PC-9 (cell line): ENCODE measurements around the gene BTRC.

ENCODE experiments used
- EZH2 ChIP-seq: fragments of 200-600 bp; sonication (generic); IDR thresholded peaks from 2 replicates; pipeline ENCODE4 v1.8.0; 2017; ENCODE audit warnings: antibody characterized with exemption, low read depth
- TF ChIP-seq, protein P1 (sequence below): fragments of 200-600 bp; sonication (generic); conservative IDR thresholded peaks from 2 replicates; pipeline ENCODE4 v1.6.1; 2017; ENCODE audit warnings: mixed run types, antibody characterized with exemption, mild to moderate bottlenecking, moderate library complexity

- no peak for TF ChIP-seq EZH2
- TF ChIP-seq, protein P1, sequence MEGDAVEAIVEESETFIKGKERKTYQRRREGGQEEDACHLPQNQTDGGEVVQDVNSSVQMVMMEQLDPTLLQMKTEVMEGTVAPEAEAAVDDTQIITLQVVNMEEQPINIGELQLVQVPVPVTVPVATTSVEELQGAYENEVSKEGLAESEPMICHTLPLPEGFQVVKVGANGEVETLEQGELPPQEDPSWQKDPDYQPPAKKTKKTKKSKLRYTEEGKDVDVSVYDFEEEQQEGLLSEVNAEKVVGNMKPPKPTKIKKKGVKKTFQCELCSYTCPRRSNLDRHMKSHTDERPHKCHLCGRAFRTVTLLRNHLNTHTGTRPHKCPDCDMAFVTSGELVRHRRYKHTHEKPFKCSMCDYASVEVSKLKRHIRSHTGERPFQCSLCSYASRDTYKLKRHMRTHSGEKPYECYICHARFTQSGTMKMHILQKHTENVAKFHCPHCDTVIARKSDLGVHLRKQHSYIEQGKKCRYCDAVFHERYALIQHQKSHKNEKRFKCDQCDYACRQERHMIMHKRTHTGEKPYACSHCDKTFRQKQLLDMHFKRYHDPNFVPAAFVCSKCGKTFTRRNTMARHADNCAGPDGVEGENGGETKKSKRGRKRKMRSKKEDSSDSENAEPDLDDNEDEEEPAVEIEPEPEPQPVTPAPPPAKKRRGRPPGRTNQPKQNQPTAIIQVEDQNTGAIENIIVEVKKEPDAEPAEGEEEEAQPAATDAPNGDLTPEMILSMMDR: no peak
Measured at GRCh38 chr10:101442456-101442800, 88.5 kb downstream of the BTRC start.
